ENCODE measurements around the gene PSAPL1.

PSAPL1 gene

GRCh38 chr4:7441201-7441600 is 6.5 kb upstream of the PSAPL1 start:
- Histone ChIP-seq H3K27ac (ENCODE audit: low read length) (no peak overlapping the region), H3K27me3 (ENCODE audit: low read depth, low read length) (no peaks in the 10 kb centered on the region), H3K9me3 (ENCODE audit: control insufficient read depth in 1 of 2, low read length in 2 of 2) (no peaks in the 10 kb centered on the region), H3K4me3 (ENCODE audit: low read depth in 1 of 2, low read length in 2 of 2) (no peak overlapping the region), H3K4me1 (ENCODE audit: control insufficient read depth in 1 of 2, insufficient read depth in 2 of 2, low read length in 2 of 2) (no peaks in the 10 kb centered on the region), H3K36me3 (ENCODE audit: control insufficient read depth in 1 of 2, insufficient read depth in 2 of 2, low read length in 2 of 2) (no peaks in the 10 kb centered on the region)

DNA sequence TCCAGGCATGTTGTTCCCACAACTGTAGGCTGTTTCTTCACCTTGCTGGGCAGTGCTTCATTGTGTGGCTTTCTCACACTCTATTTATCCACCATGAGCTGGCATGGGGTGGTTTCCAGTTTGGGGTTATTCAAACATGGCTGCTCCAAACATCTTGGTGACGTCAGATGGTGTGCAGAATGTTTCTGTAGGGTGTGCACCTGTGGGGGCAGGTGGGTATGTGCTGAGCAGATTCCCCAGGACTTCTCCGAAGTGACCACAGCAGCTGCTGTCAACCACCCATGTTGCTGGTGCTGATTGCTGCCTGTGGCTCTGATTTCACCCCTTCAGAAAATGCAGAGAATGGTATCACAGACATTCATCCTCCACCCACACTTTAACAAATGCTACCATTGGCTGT is 5.0 kb upstream of the PSAPL1 start:
- H3K27ac ChIP-seq (ENCODE audit: low read length), result no peak overlapping the region
- no peak overlapping the region for H3K4me3 ChIP-seq (ENCODE audit: low read depth in 1 of 2, low read length in 2 of 2)
- H3K4me1 ChIP-seq (ENCODE audit: control insufficient read depth in 1 of 2, insufficient read depth in 2 of 2, low read length in 2 of 2), result no peaks in the 10 kb centered on the region
- no peaks in the 10 kb centered on the region for H3K9me3 ChIP-seq (ENCODE audit: control insufficient read depth in 1 of 2, low read length in 2 of 2)
- H3K36me3 ChIP-seq (ENCODE audit: control insufficient read depth in 1 of 2, insufficient read depth in 2 of 2, low read length in 2 of 2), result no peaks in the 10 kb centered on the region
- H3K27me3 ChIP-seq (ENCODE audit: low read depth, low read length), result no peaks in the 10 kb centered on the region

GRCh38 chr4:7436256-7436655 is 1.5 kb upstream of the PSAPL1 start:
- Histone ChIP-seq H3K4me1 (ENCODE audit: control insufficient read depth in 1 of 2, insufficient read depth in 2 of 2, low read length in 2 of 2) (no peaks in the 10 kb centered on the region), H3K9me3 (ENCODE audit: control insufficient read depth in 1 of 2, low read length in 2 of 2) (no peaks in the 10 kb centered on the region), H3K4me3 (ENCODE audit: low read depth in 1 of 2, low read length in 2 of 2) (no peak overlapping the region), H3K27ac (ENCODE audit: low read length) (no peak overlapping the region), H3K27me3 (ENCODE audit: low read depth, low read length) (no peaks in the 10 kb centered on the region), H3K36me3 (ENCODE audit: control insufficient read depth in 1 of 2, insufficient read depth in 2 of 2, low read length in 2 of 2) (no peaks in the 10 kb centered on the region)

DNA sequence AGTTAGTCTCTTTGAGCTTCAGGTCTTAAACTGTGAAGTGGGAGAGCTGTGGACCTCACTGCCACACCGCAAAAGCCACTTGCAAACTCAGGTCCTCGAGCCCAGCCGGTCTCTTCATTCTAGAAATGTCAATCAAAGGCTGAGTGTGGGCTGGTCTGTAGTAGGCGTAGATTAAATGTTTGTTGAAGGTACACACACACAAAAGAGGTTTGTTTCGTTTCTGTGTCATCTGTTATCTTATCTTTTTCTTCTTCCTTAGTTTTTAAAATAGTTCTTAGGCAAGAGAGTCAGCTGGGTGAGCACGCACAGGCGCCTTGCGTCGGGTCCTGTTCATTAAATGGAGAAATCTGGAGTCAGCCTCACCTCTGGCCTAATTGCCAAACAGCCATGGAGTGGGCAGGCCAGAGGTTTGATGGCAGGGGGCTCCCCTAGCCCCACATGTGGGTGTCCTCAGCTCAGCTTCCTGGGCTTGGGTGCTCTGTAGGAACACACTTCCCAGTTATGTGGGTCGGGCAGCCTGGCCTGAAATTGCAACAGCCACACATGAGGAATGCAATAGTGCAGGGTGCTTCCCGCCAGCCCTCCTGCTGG is 836 bp upstream of the PSAPL1 start:
- Histone ChIP-seq H3K27ac (ENCODE audit: low read length) (no peak overlapping the region), H3K36me3 (ENCODE audit: control insufficient read depth in 1 of 2, insufficient read depth in 2 of 2, low read length in 2 of 2) (no peaks in the 10 kb centered on the region), H3K4me3 (ENCODE audit: low read depth in 1 of 2, low read length in 2 of 2) (no peak overlapping the region), H3K4me1 (ENCODE audit: control insufficient read depth in 1 of 2, insufficient read depth in 2 of 2, low read length in 2 of 2) (no peaks in the 10 kb centered on the region), H3K27me3 (ENCODE audit: low read depth, low read length) (no peaks in the 10 kb centered on the region), H3K9me3 (ENCODE audit: control insufficient read depth in 1 of 2, low read length in 2 of 2) (no peaks in the 10 kb centered on the region)

- H3K4me1 ChIP-seq (ENCODE audit: control insufficient read depth in 1 of 2, insufficient read depth in 2 of 2, low read length in 2 of 2), result no peaks in the 10 kb centered on the region
- no peaks in the 10 kb centered on the region for H3K36me3 ChIP-seq (ENCODE audit: control insufficient read depth in 1 of 2, insufficient read depth in 2 of 2, low read length in 2 of 2)
- no peaks in the 10 kb centered on the region for H3K9me3 ChIP-seq (ENCODE audit: control insufficient read depth in 1 of 2, low read length in 2 of 2)
- no peaks in the 10 kb centered on the region for H3K27me3 ChIP-seq (ENCODE audit: low read depth, low read length)
- H3K27ac ChIP-seq (ENCODE audit: low read length), result no peak overlapping the region
- no peak overlapping the region for H3K4me3 ChIP-seq (ENCODE audit: low read depth in 1 of 2, low read length in 2 of 2)
These were observed 477 bp downstream of the PSAPL1 start for GRCh38 chr4:7434141-7434765.

GRCh38 chr4:7433376-7434140 is 1.2 kb downstream of the PSAPL1 start:
- Histone ChIP-seq H3K27ac (ENCODE audit: low read length) (no peak overlapping the region), H3K27me3 (ENCODE audit: low read depth, low read length) (no peaks in the 10 kb centered on the region), H3K4me1 (ENCODE audit: control insufficient read depth in 1 of 2, insufficient read depth in 2 of 2, low read length in 2 of 2) (no peaks in the 10 kb centered on the region), H3K9me3 (ENCODE audit: control insufficient read depth in 1 of 2, low read length in 2 of 2) (no peaks in the 10 kb centered on the region), H3K4me3 (ENCODE audit: low read depth in 1 of 2, low read length in 2 of 2) (no peak overlapping the region), H3K36me3 (ENCODE audit: control insufficient read depth in 1 of 2, insufficient read depth in 2 of 2, low read length in 2 of 2) (no peaks in the 10 kb centered on the region)

GRCh38 chr4:7432531-7433375 is 2.0 kb downstream of the PSAPL1 start:
- no peaks in the 10 kb centered on the region for H3K36me3 ChIP-seq (ENCODE audit: control insufficient read depth in 1 of 2, insufficient read depth in 2 of 2, low read length in 2 of 2)
- H3K9me3 ChIP-seq (ENCODE audit: control insufficient read depth in 1 of 2, low read length in 2 of 2), result no peaks in the 10 kb centered on the region
- H3K4me1 ChIP-seq (ENCODE audit: control insufficient read depth in 1 of 2, insufficient read depth in 2 of 2, low read length in 2 of 2), result no peaks in the 10 kb centered on the region
- no peaks in the 10 kb centered on the region for H3K27me3 ChIP-seq (ENCODE audit: low read depth, low read length)
- no peak overlapping the region for H3K27ac ChIP-seq (ENCODE audit: low read length)
- no peak overlapping the region for H3K4me3 ChIP-seq (ENCODE audit: low read depth in 1 of 2, low read length in 2 of 2)

GRCh38 chr4:7431696-7432530 is 2.8 kb downstream of the PSAPL1 start:
- Histone ChIP-seq H3K4me1 (ENCODE audit: control insufficient read depth in 1 of 2, insufficient read depth in 2 of 2, low read length in 2 of 2) (no peaks in the 10 kb centered on the region), H3K36me3 (ENCODE audit: control insufficient read depth in 1 of 2, insufficient read depth in 2 of 2, low read length in 2 of 2) (no peaks in the 10 kb centered on the region), H3K27ac (ENCODE audit: low read length) (no peak overlapping the region), H3K9me3 (ENCODE audit: control insufficient read depth in 1 of 2, low read length in 2 of 2) (no peaks in the 10 kb centered on the region), H3K4me3 (ENCODE audit: low read depth in 1 of 2, low read length in 2 of 2) (no peak overlapping the region), H3K27me3 (ENCODE audit: low read depth, low read length) (no peaks in the 10 kb centered on the region)

DNA sequence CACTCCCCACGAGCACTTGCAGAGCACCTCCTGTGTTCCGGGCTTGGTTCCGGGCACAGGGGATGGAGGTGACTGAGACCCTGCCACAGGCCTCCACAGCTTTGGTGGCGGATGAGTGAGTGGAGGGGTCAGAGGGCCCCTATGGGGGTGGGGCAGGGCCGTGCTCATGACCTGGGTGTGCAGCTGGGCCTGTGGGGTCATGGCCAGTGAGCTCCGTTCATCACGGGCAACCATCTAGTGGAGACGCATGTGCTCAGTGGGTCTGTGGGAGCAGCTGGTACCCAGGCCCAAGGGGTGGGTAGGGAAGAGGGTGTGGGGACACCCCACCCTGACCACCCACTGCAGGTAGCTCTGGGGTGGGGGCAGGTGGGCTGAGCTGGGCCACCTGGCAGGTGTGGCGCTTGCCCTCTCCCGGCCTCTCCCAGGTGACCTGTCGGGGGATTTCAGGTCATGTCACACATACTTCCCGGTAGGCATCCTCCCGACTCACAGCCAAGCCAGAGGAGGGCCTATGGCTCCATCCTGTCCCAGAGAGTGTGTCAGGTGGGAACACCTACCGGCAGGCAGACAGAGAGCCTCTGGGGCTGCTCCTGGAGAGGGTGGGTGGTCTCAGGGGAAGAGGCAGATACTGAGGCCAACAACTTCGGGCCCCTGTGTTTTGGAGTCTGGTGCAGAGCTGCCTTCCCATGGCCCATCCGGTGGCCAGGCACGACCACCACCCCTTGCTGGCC is 3.6 kb downstream of the PSAPL1 start:
- no peak overlapping the region for H3K4me3 ChIP-seq (ENCODE audit: low read depth in 1 of 2, low read length in 2 of 2)
- no peaks in the 10 kb centered on the region for H3K4me1 ChIP-seq (ENCODE audit: control insufficient read depth in 1 of 2, insufficient read depth in 2 of 2, low read length in 2 of 2)
- no peaks in the 10 kb centered on the region for H3K36me3 ChIP-seq (ENCODE audit: control insufficient read depth in 1 of 2, insufficient read depth in 2 of 2, low read length in 2 of 2)
- H3K27me3 ChIP-seq (ENCODE audit: low read depth, low read length), result no peaks in the 10 kb centered on the region
- H3K9me3 ChIP-seq (ENCODE audit: control insufficient read depth in 1 of 2, low read length in 2 of 2), result no peaks in the 10 kb centered on the region
- H3K27ac ChIP-seq (ENCODE audit: low read length), result no peak overlapping the region

- Histone ChIP-seq H3K4me3 (ENCODE audit: low read depth in 1 of 2, low read length in 2 of 2) (no peak overlapping the region), H3K27ac (ENCODE audit: low read length) (no peak overlapping the region), H3K36me3 (ENCODE audit: control insufficient read depth in 1 of 2, insufficient read depth in 2 of 2, low read length in 2 of 2) (no peaks in the 10 kb centered on the region), H3K27me3 (ENCODE audit: low read depth, low read length) (no peaks in the 10 kb centered on the region), H3K4me1 (ENCODE audit: control insufficient read depth in 1 of 2, insufficient read depth in 2 of 2, low read length in 2 of 2) (no peaks in the 10 kb centered on the region), H3K9me3 (ENCODE audit: control insufficient read depth in 1 of 2, low read length in 2 of 2) (no peaks in the 10 kb centered on the region)
These were observed 4.3 kb downstream of the PSAPL1 start for GRCh38 chr4:7430368-7430964.

Data from muscle layer of duodenum (tissue), 2 donors.